ENCODE data around the gene RAI1.

Gene RAI1

DNA sequence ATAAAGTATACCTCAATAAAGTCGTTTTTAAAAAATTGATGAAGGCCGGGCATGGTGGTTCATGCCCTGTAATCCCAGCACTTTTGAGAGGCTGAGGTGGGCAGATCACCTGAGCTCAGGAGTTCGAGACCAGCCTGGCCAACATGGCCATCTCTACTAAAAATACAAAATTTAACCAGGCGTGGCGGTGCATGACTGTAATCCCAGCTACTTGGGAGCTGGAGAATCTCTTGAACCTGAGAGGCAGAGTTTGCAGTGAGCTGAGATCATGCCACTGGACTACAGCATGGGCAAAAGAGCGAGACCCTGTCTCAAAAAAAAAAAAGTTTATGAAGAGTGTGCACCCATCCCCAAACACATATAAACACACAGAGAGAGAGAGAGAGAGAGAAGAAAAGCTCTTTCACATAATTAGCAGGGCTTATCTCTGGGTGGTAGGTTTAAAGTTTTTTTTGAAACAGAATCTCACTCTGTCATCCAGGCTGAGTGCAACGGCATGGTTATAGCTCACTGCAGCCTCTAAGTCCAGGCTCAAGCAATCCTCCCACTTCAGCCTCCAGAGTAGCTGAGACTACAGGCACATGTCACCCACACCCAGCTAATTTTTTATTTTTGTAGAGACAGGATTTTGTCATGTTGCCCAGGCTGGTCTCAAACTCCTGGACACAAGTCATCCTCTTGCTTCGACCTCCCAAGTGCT is 152.6 kb downstream of the RAI1 start:
- ChIA-PET POLR2A (interaction anchor here (8.1 kb wide), 1 partner anchor 17 kb away, joined by 369 read pairs; no protein-coding TSS in a partner anchor), CTCF (interaction anchor here (2.5 kb wide), 1 partner anchor 26 kb away, joined by 9 read pairs; no protein-coding TSS in a partner anchor)
- DNase-seq (ENCODE audit: extremely low spot score), result no peak
- TF ChIP-seq NFRKB (IDR thresholded peaks at IDR 0.05) (no peak), SUZ12 (IDR thresholded peaks at IDR 0.05) (no peak), SP1 (IDR thresholded peaks at IDR 0.05) (no peak), HDGF (IDR thresholded peaks at IDR 0.05; ENCODE audit: borderline replicate concordance) (no peak), FOXA1 (IDR thresholded peaks at IDR 0.05) (no peak), FOXK2 (IDR thresholded peaks at IDR 0.05) (no peak)

DNA sequence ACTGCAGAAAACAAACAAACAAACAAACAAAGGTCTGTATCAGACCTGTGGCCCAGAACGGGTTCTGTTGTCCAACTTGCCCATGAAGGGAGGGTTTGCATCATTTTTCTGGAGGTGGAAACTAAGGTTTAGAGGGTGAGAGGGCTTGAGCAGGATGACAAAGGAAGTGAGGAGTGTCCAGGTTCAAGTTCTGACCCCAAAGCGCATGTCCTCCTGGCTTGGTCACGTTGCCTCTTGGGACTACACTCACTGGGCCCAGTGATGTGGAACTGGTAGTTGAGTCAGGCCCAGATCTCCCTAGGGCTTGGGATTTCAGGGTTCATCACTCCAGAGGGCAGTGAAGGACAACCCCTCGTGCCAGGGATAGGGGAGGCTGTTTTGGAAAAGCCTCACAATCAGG is 153.7 kb downstream of the RAI1 start:
- ChIA-PET CTCF (no interaction called here), POLR2A (interaction anchor here (8.1 kb wide), 1 partner anchor 18 kb away, joined by 369 read pairs; no protein-coding TSS in a partner anchor)
- DNase-seq (ENCODE audit: extremely low spot score), result no peak
- TF ChIP-seq NFRKB (IDR thresholded peaks at IDR 0.05), result no peak
- no peak for TF ChIP-seq FOXM1 (IDR thresholded peaks at IDR 0.05; ENCODE audit: borderline replicate concordance)
- TF ChIP-seq SUZ12 (IDR thresholded peaks at IDR 0.05), result no peak
- no peak for TF ChIP-seq FOXK2 (IDR thresholded peaks at IDR 0.05)
- no peak for TF ChIP-seq SP1 (IDR thresholded peaks at IDR 0.05)

DNA sequence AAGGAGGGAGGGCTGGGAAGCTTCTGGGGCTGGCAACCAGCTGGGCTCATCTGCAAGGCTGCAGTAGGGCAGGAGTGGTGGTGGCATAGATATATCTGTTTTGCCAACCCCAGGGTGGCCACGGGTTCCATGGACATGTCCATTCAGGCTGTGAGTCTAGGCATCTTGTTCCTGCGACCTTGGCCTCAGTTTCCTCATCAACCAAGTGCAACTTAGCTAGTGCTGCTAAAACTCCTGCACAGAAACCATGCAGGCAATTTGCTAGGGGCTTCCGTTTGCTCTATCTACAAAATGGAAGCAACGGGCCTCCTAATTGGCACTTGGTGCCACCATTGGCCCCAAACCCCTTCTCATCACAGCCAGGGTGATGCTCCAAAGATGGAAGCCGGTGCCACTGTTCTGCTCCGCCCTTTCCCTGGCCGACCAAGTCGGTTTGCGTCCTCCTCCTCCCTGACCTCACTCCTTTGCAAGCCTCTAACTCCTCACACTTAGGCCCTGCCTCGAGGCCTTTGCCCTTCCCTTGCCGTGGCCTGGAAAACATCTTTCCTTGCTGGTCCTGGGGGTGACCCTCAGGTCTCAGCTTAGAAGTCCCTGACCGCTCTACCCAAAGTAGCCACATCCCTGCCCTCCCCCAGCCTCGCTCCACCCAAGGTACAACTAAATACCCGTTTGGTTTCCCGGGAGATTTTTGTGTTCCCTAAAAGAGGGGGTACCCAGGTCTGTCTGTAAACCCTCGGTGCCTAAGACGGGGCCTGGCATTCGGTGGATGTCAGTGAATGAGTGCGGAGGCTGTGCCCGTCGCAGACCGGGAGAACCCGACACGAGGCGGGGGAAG is 154.4 kb downstream of the RAI1 start:
- TF ChIP-seq ARNT (IDR thresholded peaks at IDR 0.05) (no peak), SP1 (IDR thresholded peaks at IDR 0.05) (no peak), L3MBTL2 (conservative IDR thresholded peaks at IDR 0.05) (peak; percentile 99), FOXK2 (IDR thresholded peaks at IDR 0.05) (no peak), SUZ12 (IDR thresholded peaks at IDR 0.05) (no peak), TARDBP (IDR thresholded peaks at IDR 0.05) (no peak), ELF4 (IDR thresholded peaks at IDR 0.05) (no peak), FOXM1 (IDR thresholded peaks at IDR 0.05; ENCODE audit: borderline replicate concordance) (no peak), BHLHE40 (IDR thresholded peaks at IDR 0.05; ENCODE audit: borderline replicate concordance) (no peak)
- POLR2A ChIA-PET, result interaction anchor here (0.6 to 8.1 kb wide), 54 partner anchors 16 to 458 kb away, joined by 3 to 369 read pairs (median 5); partner anchors contain the start of genes DRC3, PEMT, RAI1 and TOM1L2
- no peak for DNase-seq (ENCODE audit: extremely low spot score)

GRCh38 chr17:17836250-17836817 is 155.1 kb downstream of the RAI1 start:
- TF ChIP-seq LEF1 (IDR thresholded peaks at IDR 0.05; ENCODE audit: borderline replicate concordance) (peak; percentile 38; the same call in 1 of the 2 replicates), TARDBP (IDR thresholded peaks at IDR 0.05) (no peak)
- ChIA-PET POLR2A (interaction anchor here (0.6 to 8.1 kb wide), 59 partner anchors 16 to 459 kb away, joined by 3 to 369 read pairs (median 5); partner anchors contain the start of genes ALKBH5, DRC3, PEMT and RAI1), CTCF (interaction anchor here (0.6 to 1.4 kb wide), 4 partner anchors 9 to 157 kb away, joined by 3 to 4 read pairs (median 3); no protein-coding TSS in a partner anchor)
- DNase-seq (ENCODE audit: extremely low spot score), result peak; percentile 98

More for the DNA sequence above, 154.4 kb downstream of the RAI1 start:
- CTCF ChIA-PET, result interaction anchor here (0.6 to 1.4 kb wide), 3 partner anchors 8 to 157 kb away, joined by 3 read pairs; no protein-coding TSS in a partner anchor

- POLR2A ChIA-PET, result interaction anchor here (0.6 to 8.1 kb wide), 44 partner anchors 15 to 460 kb away, joined by 3 to 369 read pairs (median 6); partner anchors contain the start of genes ALKBH5, DRC3, PEMT and RAI1
- CTCF ChIA-PET, result interaction anchor here (0.6 to 1.4 kb wide), 3 partner anchors 9 to 82 kb away, joined by 3 to 4 read pairs (median 3); no protein-coding TSS in a partner anchor
- TF ChIP-seq BHLHE40 (IDR thresholded peaks at IDR 0.05; ENCODE audit: borderline replicate concordance), result no peak
- TF ChIP-seq L3MBTL2 (conservative IDR thresholded peaks at IDR 0.05), result 0 out of 2 replicates have a peak, but pooled peaks have one; percentile 13
- TF ChIP-seq NFRKB (IDR thresholded peaks at IDR 0.05), result no peak
- TF ChIP-seq ARNT (IDR thresholded peaks at IDR 0.05), result no peak
- peak; percentile 46 for DNase-seq (ENCODE audit: extremely low spot score)
Observed at GRCh38 chr17:17836818-17837379, 155.6 kb downstream of the RAI1 start, which contains the start of gene SREBF1. TSS of gene SREBF1 (minus strand) at chr17:17836986. CDS start at chr17:17836817, 169 bp downstream.

DNA sequence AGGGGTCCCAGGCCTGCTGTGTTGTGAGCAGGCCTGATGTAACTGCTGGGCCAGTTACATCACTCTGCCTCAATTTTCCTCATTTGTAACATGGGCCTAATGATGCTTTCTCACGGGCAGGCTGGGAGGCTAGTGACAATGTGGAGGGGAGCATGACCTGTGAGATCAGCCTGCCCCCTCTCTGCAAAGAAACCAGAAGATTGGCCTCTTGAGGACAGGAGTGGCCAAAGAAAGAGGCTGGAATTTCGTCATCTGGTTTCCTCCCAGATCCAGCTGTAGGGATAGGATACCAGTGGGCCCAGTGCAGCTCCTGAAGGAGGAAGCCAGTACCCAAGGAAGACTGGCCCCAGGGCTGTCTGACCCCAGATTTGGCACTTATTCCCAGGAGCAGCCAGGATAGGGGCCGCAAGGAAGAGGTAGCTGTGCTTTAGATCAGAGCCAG is 156.1 kb downstream of the RAI1 start:
- POLR2A ChIA-PET, result interaction anchor here (1.2 to 8.1 kb wide), 14 partner anchors 15 to 196 kb away, joined by 3 to 369 read pairs (median 8); partner anchors contain the start of genes DRC3 and TOM1L2
- DNase-seq (ENCODE audit: extremely low spot score), result no peak
- TF ChIP-seq LEF1 (IDR thresholded peaks at IDR 0.05; ENCODE audit: borderline replicate concordance) (no peak), FOXM1 (IDR thresholded peaks at IDR 0.05; ENCODE audit: borderline replicate concordance) (no peak), ELF4 (IDR thresholded peaks at IDR 0.05) (peak; percentile 30; the same call in 1 of the 2 replicates)
- CTCF ChIA-PET, result interaction anchor here (1.0 kb wide), 1 partner anchor 81 kb away, joined by 3 read pairs; no protein-coding TSS in a partner anchor

- ChIA-PET POLR2A (interaction anchor here (0.7 to 8.1 kb wide), 10 partner anchors 14 to 134 kb away, joined by 3 to 369 read pairs (median 8); partner anchors contain the start of genes DRC3 and TOM1L2), CTCF (interaction anchor here (0.9 to 1.2 kb wide), 4 partner anchors 9 to 81 kb away, joined by 3 read pairs; no protein-coding TSS in a partner anchor)
- TF ChIP-seq ZNF384 (IDR thresholded peaks at IDR 0.05), result no peak
- no peak for TF ChIP-seq CTBP1 (IDR thresholded peaks at IDR 0.05; ENCODE audit: borderline replicate concordance)
- TF ChIP-seq ELF4 (IDR thresholded peaks at IDR 0.05), result no peak
- TF ChIP-seq BHLHE40 (IDR thresholded peaks at IDR 0.05; ENCODE audit: borderline replicate concordance), result no peak
- no peak for TF ChIP-seq ARNT (IDR thresholded peaks at IDR 0.05)
- no peak for DNase-seq (ENCODE audit: extremely low spot score)
Observed at GRCh38 chr17:17837966-17838962, 157.0 kb downstream of the RAI1 start.

Measured in HEK293T (cell line).